HEK293 (cell line): Measurements from ENCODE around the gene HSCB.

ENCODE experiments used
- GLI4 ChIP-seq: fragments of 450-650 bp; formaldehyde crosslinking; IDR thresholded peaks from 2 replicates; pipeline ENCODE4 v1.5.1; 2016; ENCODE audit warnings: missing biosample characterization, missing genetic modification characterization
- IKZF3 ChIP-seq: fragments of 450-650 bp; IDR thresholded peaks from 2 replicates; pipeline ENCODE4 v1.5.0; 2018; ENCODE audit warnings: missing biosample characterization, mild to moderate bottlenecking, missing genetic modification characterization, moderate library complexity
- MEIS1 ChIP-seq: sonication (generic); formaldehyde crosslinking; IDR thresholded peaks from 2 replicates; pipeline ENCODE4 v1.8.1; 2022; ENCODE audit warnings: missing genetic modification reagents, mild to moderate bottlenecking, borderline replicate concordance
- OVOL3 ChIP-seq: fragments of 450-650 bp; formaldehyde crosslinking; IDR thresholded peaks from 2 replicates; pipeline ENCODE4 v1.5.1; 2016; ENCODE audit warnings: missing biosample characterization, missing genetic modification characterization
- SALL2 ChIP-seq: fragments of 450-650 bp; formaldehyde crosslinking; IDR thresholded peaks from 2 replicates; pipeline ENCODE4 v1.5.0; 2017; ENCODE audit warnings: missing biosample characterization, mild to moderate bottlenecking, missing genetic modification characterization, borderline replicate concordance
- SETDB1 ChIP-seq: IDR thresholded peaks from one replicate; pipeline ENCODE4 v1.6.1; 2017; ENCODE audit warnings: mild to moderate bottlenecking, low read length, moderate library complexity, mixed read lengths; ENCODE audit not compliant: insufficient read length
- WT1 ChIP-seq: fragments of 450-650 bp; formaldehyde crosslinking; IDR thresholded peaks from 2 replicates; pipeline ENCODE4 v1.5.1; 2016; ENCODE audit warnings: missing biosample characterization, missing genetic modification characterization
- YY1 ChIP-seq: fragments of 450-650 bp; formaldehyde crosslinking; IDR thresholded peaks from 2 replicates; pipeline ENCODE4 v1.5.1; 2018; ENCODE audit warnings: missing biosample characterization, missing genetic modification characterization
- YY2 ChIP-seq: fragments of 450-650 bp; formaldehyde crosslinking; IDR thresholded peaks from 2 replicates; pipeline ENCODE4 v1.5.1; 2016; ENCODE audit warnings: missing biosample characterization, missing genetic modification characterization
- ZBTB17 ChIP-seq: fragments of 450-650 bp; formaldehyde crosslinking; IDR thresholded peaks from 2 replicates; pipeline ENCODE4 v1.5.1; 2016; ENCODE audit warnings: missing biosample characterization, missing genetic modification characterization
- ZBTB21 ChIP-seq: fragments of 450-650 bp; formaldehyde crosslinking; IDR thresholded peaks from 2 replicates; pipeline ENCODE4 v1.5.1; 2017; ENCODE audit warnings: missing biosample characterization, missing genetic modification characterization
- ZBTB7A ChIP-seq: fragments of 450-650 bp; formaldehyde crosslinking; IDR thresholded peaks from 2 replicates; pipeline ENCODE4 v1.5.1; 2016; ENCODE audit warnings: low read depth, missing biosample characterization, missing genetic modification characterization
- ZFP37 ChIP-seq: fragments of 450-650 bp; formaldehyde crosslinking; IDR thresholded peaks from 2 replicates; pipeline ENCODE4 v1.5.1; 2016; ENCODE audit warnings: missing biosample characterization, missing genetic modification characterization
- ZNF10 ChIP-seq: fragments of 450-650 bp; formaldehyde crosslinking; IDR thresholded peaks from 2 replicates; pipeline ENCODE4 v1.5.1; 2017; ENCODE audit warnings: missing biosample characterization, missing genetic modification characterization
- ZNF155 ChIP-seq: fragments of 450-650 bp; formaldehyde crosslinking; IDR thresholded peaks from 2 replicates; pipeline ENCODE4 v1.5.1; 2016; ENCODE audit warnings: missing biosample characterization, missing genetic modification characterization
- ZNF19 ChIP-seq: fragments of 450-650 bp; formaldehyde crosslinking; IDR thresholded peaks from 2 replicates; pipeline ENCODE4; 2016; ENCODE audit warnings: missing biosample characterization, missing genetic modification characterization, low read depth
- ZNF2 ChIP-seq: fragments of 450-650 bp; formaldehyde crosslinking; IDR thresholded peaks from 2 replicates; pipeline ENCODE4 v1.5.1; 2016; ENCODE audit warnings: missing biosample characterization, missing genetic modification characterization
- ZNF214 ChIP-seq: fragments of 450-650 bp; formaldehyde crosslinking; IDR thresholded peaks from 2 replicates; pipeline ENCODE4 v1.5.1; 2017; ENCODE audit warnings: missing biosample characterization, mild to moderate bottlenecking, missing genetic modification characterization, borderline replicate concordance
- ZNF324 ChIP-seq: fragments of 450-650 bp; formaldehyde crosslinking; IDR thresholded peaks from 2 replicates; pipeline ENCODE4 v1.5.1; 2016; ENCODE audit warnings: missing biosample characterization, missing genetic modification characterization
- ZNF37A ChIP-seq: fragments of 450-650 bp; IDR thresholded peaks from 2 replicates; pipeline ENCODE4 v1.5.1; 2018; ENCODE audit warnings: missing biosample characterization, missing genetic modification characterization
- ZNF433 ChIP-seq: fragments of 450-650 bp; formaldehyde crosslinking; IDR thresholded peaks from 2 replicates; pipeline ENCODE4 v1.5.1; 2016; ENCODE audit warnings: missing biosample characterization, missing genetic modification characterization, low read depth
- ZNF501 ChIP-seq: fragments of 450-650 bp; formaldehyde crosslinking; IDR thresholded peaks from 2 replicates; pipeline ENCODE4 v1.5.1; 2016; ENCODE audit warnings: missing biosample characterization, missing genetic modification characterization
- ZNF510 ChIP-seq: fragments of 450-650 bp; formaldehyde crosslinking; IDR thresholded peaks from 2 replicates; pipeline ENCODE4 v1.5.1; 2018; ENCODE audit warnings: mild to moderate bottlenecking, missing genetic modification characterization, missing biosample characterization; ENCODE audit not compliant: insufficient replicate concordance
- ZNF529 ChIP-seq: fragments of 450-650 bp; formaldehyde crosslinking; IDR thresholded peaks from 2 replicates; pipeline ENCODE4 v1.5.1; 2017; ENCODE audit warnings: missing genetic modification characterization, missing biosample characterization; ENCODE audit not compliant: insufficient replicate concordance
- ZNF843 ChIP-seq: fragments of 450-650 bp; formaldehyde crosslinking; IDR thresholded peaks from 2 replicates; pipeline ENCODE4 v1.5.1; 2016; ENCODE audit warnings: missing biosample characterization, missing genetic modification characterization
- ZSCAN23 ChIP-seq: fragments of 450-650 bp; formaldehyde crosslinking; IDR thresholded peaks from 2 replicates; pipeline ENCODE4 v1.5.1; 2016; ENCODE audit warnings: missing biosample characterization, missing genetic modification characterization
- TF ChIP-seq, protein P1 (sequence below): fragments of 450-650 bp; formaldehyde crosslinking; IDR thresholded peaks from 2 replicates; pipeline ENCODE4 v1.5.1; 2017; ENCODE audit warnings: missing biosample characterization, missing genetic modification characterization
- TF ChIP-seq, protein P2 (sequence below): fragments of 450-650 bp; formaldehyde crosslinking; IDR thresholded peaks from 2 replicates; pipeline ENCODE4 v1.5.1; 2016; ENCODE audit warnings: missing biosample characterization, missing genetic modification characterization
- TF ChIP-seq, protein P3 (sequence below): fragments of 450-650 bp; formaldehyde crosslinking; IDR thresholded peaks from 2 replicates; pipeline ENCODE4 v1.5.1; 2016; ENCODE audit warnings: missing biosample characterization, missing genetic modification characterization
- TF ChIP-seq, protein P4 (sequence below): fragments of 450-650 bp; formaldehyde crosslinking; conservative IDR thresholded peaks from 2 replicates; pipeline ENCODE4 v1.5.1; 2016; ENCODE audit warnings: low read depth, missing biosample characterization, missing genetic modification characterization
- TF ChIP-seq, protein P5 (sequence below): fragments of 450-650 bp; formaldehyde crosslinking; IDR thresholded peaks from 2 replicates; pipeline ENCODE4 v1.5.1; 2016; ENCODE audit warnings: missing biosample characterization, missing genetic modification characterization

The HSCB gene

DNA sequence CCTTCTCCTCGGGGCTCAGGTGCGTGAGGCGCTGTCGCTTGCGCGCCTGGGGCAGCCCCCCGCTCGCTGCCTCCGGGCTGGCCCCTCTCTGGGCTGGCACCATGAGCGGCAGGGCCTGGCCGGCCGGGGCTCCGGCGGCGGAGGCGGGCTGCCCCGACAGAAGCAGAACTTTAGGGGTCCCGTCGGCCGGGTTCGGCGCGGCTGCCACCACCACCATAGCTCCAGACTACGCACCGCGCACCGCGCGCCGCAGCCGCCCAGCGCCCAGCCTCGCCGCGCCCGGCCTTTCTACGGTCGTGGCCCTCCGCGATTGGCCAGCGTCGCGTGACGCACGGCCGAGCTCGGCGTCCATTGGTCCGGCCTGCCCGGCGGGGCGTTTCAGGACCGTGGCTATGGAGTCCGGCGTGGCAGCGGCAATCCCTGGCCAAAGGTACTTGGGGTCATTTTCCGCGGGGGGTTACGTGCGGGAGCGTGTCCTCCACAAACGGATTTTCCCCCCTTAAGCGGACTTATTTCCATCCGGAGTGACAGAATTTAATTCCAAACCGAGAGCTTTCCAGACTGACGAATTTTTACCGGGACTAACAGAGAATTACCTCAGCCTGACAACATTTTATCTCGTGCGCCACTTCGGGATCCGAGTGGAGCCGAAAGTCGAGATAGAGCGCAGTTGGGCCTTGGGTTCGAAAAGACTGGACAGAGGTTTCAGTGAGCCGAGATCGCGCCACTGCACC lies 58.6 kb downstream of the HSCB start, which contains the start of gene XBP1 (continued):
- TF ChIP-seq SETDB1 (no peak), MEIS1 (no peak), ZNF433 (tag by site-specific recombination) (no peak), WT1 (tag by site-specific recombination) (no peak), IKZF3 (tag by site-specific recombination) (peak; percentile 80), ZNF501 (tag by site-specific recombination) (0 out of 2 replicates have a peak, but pooled peaks have one; percentile 49), ZBTB7A (tag by site-specific recombination) (no peak), YY1 (tag by site-specific recombination) (no peak; the same call in 1 of the 2 replicates), ZNF324 (tag by site-specific recombination) (no peak), ZNF19 (tag by site-specific recombination) (no peak), ZNF529 (tag by site-specific recombination) (no peak), ZNF155 (tag by site-specific recombination) (no peak), ZNF2 (tag by site-specific recombination) (peak; percentile 67; the same call in 1 of the 2 replicates), ZFP37 (tag by site-specific recombination) (0 out of 2 replicates have a peak, but pooled peaks have one; percentile 21), GLI4 (tag by site-specific recombination) (no peak), ZSCAN23 (tag by site-specific recombination) (no peak), SALL2 (no peak), OVOL3 (no peak), YY2 (tag by site-specific recombination) (peak; percentile 73), ZBTB21 (tag by site-specific recombination) (0 out of 2 replicates have a peak, but pooled peaks have one; percentile 12), ZNF214 (no peak), ZNF510 (tag by site-specific recombination) (no peak), ZNF37A (no peak), ZNF10 (tag by site-specific recombination) (no peak), ZNF843 (no peak), ZBTB17 (tag by site-specific recombination) (peak; percentile 82)
- TF ChIP-seq, protein P1, sequence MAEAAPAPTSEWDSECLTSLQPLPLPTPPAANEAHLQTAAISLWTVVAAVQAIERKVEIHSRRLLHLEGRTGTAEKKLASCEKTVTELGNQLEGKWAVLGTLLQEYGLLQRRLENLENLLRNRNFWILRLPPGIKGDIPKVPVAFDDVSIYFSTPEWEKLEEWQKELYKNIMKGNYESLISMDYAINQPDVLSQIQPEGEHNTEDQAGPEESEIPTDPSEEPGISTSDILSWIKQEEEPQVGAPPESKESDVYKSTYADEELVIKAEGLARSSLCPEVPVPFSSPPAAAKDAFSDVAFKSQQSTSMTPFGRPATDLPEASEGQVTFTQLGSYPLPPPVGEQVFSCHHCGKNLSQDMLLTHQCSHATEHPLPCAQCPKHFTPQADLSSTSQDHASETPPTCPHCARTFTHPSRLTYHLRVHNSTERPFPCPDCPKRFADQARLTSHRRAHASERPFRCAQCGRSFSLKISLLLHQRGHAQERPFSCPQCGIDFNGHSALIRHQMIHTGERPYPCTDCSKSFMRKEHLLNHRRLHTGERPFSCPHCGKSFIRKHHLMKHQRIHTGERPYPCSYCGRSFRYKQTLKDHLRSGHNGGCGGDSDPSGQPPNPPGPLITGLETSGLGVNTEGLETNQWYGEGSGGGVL (tag by site-specific recombination): no peak
- TF ChIP-seq, protein P2, sequence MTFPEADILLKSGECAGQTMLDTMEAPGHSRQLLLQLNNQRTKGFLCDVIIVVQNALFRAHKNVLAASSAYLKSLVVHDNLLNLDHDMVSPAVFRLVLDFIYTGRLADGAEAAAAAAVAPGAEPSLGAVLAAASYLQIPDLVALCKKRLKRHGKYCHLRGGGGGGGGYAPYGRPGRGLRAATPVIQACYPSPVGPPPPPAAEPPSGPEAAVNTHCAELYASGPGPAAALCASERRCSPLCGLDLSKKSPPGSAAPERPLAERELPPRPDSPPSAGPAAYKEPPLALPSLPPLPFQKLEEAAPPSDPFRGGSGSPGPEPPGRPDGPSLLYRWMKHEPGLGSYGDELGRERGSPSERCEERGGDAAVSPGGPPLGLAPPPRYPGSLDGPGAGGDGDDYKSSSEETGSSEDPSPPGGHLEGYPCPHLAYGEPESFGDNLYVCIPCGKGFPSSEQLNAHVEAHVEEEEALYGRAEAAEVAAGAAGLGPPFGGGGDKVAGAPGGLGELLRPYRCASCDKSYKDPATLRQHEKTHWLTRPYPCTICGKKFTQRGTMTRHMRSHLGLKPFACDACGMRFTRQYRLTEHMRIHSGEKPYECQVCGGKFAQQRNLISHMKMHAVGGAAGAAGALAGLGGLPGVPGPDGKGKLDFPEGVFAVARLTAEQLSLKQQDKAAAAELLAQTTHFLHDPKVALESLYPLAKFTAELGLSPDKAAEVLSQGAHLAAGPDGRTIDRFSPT (tag by site-specific recombination): no peak
- TF ChIP-seq, protein P3, sequence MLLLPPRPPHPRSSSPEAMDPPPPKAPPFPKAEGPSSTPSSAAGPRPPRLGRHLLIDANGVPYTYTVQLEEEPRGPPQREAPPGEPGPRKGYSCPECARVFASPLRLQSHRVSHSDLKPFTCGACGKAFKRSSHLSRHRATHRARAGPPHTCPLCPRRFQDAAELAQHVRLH (tag by site-specific recombination): no peak
- TF ChIP-seq, protein P4, sequence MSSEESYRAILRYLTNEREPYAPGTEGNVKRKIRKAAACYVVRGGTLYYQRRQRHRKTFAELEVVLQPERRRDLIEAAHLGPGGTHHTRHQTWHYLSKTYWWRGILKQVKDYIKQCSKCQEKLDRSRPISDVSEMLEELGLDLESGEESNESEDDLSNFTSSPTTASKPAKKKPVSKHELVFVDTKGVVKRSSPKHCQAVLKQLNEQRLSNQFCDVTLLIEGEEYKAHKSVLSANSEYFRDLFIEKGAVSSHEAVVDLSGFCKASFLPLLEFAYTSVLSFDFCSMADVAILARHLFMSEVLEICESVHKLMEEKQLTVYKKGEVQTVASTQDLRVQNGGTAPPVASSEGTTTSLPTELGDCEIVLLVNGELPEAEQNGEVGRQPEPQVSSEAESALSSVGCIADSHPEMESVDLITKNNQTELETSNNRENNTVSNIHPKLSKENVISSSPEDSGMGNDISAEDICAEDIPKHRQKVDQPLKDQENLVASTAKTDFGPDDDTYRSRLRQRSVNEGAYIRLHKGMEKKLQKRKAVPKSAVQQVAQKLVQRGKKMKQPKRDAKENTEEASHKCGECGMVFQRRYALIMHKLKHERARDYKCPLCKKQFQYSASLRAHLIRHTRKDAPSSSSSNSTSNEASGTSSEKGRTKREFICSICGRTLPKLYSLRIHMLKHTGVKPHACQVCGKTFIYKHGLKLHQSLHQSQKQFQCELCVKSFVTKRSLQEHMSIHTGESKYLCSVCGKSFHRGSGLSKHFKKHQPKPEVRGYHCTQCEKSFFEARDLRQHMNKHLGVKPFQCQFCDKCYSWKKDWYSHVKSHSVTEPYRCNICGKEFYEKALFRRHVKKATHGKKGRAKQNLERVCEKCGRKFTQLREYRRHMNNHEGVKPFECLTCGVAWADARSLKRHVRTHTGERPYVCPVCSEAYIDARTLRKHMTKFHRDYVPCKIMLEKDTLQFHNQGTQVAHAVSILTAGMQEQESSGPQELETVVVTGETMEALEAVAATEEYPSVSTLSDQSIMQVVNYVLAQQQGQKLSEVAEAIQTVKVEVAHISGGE (tag by site-specific recombination): peak; percentile 20; the same call in 1 of the 2 replicates
- TF ChIP-seq, protein P5, sequence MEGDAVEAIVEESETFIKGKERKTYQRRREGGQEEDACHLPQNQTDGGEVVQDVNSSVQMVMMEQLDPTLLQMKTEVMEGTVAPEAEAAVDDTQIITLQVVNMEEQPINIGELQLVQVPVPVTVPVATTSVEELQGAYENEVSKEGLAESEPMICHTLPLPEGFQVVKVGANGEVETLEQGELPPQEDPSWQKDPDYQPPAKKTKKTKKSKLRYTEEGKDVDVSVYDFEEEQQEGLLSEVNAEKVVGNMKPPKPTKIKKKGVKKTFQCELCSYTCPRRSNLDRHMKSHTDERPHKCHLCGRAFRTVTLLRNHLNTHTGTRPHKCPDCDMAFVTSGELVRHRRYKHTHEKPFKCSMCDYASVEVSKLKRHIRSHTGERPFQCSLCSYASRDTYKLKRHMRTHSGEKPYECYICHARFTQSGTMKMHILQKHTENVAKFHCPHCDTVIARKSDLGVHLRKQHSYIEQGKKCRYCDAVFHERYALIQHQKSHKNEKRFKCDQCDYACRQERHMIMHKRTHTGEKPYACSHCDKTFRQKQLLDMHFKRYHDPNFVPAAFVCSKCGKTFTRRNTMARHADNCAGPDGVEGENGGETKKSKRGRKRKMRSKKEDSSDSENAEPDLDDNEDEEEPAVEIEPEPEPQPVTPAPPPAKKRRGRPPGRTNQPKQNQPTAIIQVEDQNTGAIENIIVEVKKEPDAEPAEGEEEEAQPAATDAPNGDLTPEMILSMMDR (tag by site-specific recombination): peak; percentile 4; the same call in 1 of the 2 replicates
